ENCODE data around the gene MRPL41.
A peak's percentile ranks its signal among the peaks of the same experiment; 100 is the strongest.
"Not testable (repeated sequence)": the region's sequence is repeated elsewhere in the genome, so short reads cannot be mapped to it uniquely, and the experiment has no call there.

Gene MRPL41

GRCh38 chr9:137551264-137552021 is at the start of gene MRPL41:
Gene MRPL41, plus strand, starts transcription at chr9:137551879. Its CDS starts 203 bp downstream, at chr9:137552082.
- H3K4me3 ChIP-seq (ENCODE audit: low read depth, low read length): peak within 1 kb of the TSS; percentile 82

GRCh38 chr9:137502008-137502911 is 49.4 kb upstream of the MRPL41 start:
- no peak overlapping the region for H3K4me3 ChIP-seq (ENCODE audit: low read depth, low read length)

- H3K4me3 ChIP-seq (ENCODE audit: low read depth, low read length): no peak overlapping the region
Observed at GRCh38 chr9:137504432-137504777, 47.3 kb upstream of the MRPL41 start.

GRCh38 chr9:137505421-137506140 is 46.1 kb upstream of the MRPL41 start:
- no peak overlapping the region for H3K4me3 ChIP-seq (ENCODE audit: low read depth, low read length)

- no peak overlapping the region for H3K4me3 ChIP-seq (ENCODE audit: low read depth, low read length)
Observed at GRCh38 chr9:137506274-137506673, 45.4 kb upstream of the MRPL41 start.

- no peak overlapping the region for H3K4me3 ChIP-seq (ENCODE audit: low read depth, low read length)
Observed at GRCh38 chr9:137506702-137507171, 44.9 kb upstream of the MRPL41 start.

- no peak overlapping the region for H3K4me3 ChIP-seq (ENCODE audit: low read depth, low read length)
Observed at GRCh38 chr9:137509198-137509597, 42.5 kb upstream of the MRPL41 start.

GRCh38 chr9:137511126-137511525 is 40.6 kb upstream of the MRPL41 start:
- H3K4me3 ChIP-seq (ENCODE audit: low read depth, low read length): not testable (repeated sequence)

GRCh38 chr9:137511758-137512463 is 39.8 kb upstream of the MRPL41 start:
- no peak overlapping the region for H3K4me3 ChIP-seq (ENCODE audit: low read depth, low read length)

GRCh38 chr9:137513136-137513535 is 38.5 kb upstream of the MRPL41 start:
- not testable (repeated sequence) for H3K4me3 ChIP-seq (ENCODE audit: low read depth, low read length)

GRCh38 chr9:137513801-137514570 is 37.7 kb upstream of the MRPL41 start:
- H3K4me3 ChIP-seq (ENCODE audit: low read depth, low read length): not testable (repeated sequence)

- H3K4me3 ChIP-seq (ENCODE audit: low read depth, low read length): no peak overlapping the region
Observed at GRCh38 chr9:137514691-137515337, 36.9 kb upstream of the MRPL41 start.

- no peak overlapping the region for H3K4me3 ChIP-seq (ENCODE audit: low read depth, low read length)
Observed at GRCh38 chr9:137515338-137515724, 36.3 kb upstream of the MRPL41 start.

- no peak overlapping the region for H3K4me3 ChIP-seq (ENCODE audit: low read depth, low read length)
Observed at GRCh38 chr9:137516144-137516917, 35.3 kb upstream of the MRPL41 start.

- H3K4me3 ChIP-seq (ENCODE audit: low read depth, low read length): not testable (repeated sequence)
Observed at GRCh38 chr9:137518661-137519459, 32.8 kb upstream of the MRPL41 start.

- H3K4me3 ChIP-seq (ENCODE audit: low read depth, low read length): no peak overlapping the region
Observed at GRCh38 chr9:137519553-137519952, 32.1 kb upstream of the MRPL41 start.

- H3K4me3 ChIP-seq (ENCODE audit: low read depth, low read length): no peak overlapping the region
Observed at GRCh38 chr9:137520614-137521404, 30.9 kb upstream of the MRPL41 start.
